H1 (cell line): Measurements from ENCODE around the gene PDE4B. TPM values are rescaled to one million over a fixed set of nuclear protein-coding genes. Genes with fewer than 3 reads are reported as not detected.

Experiments used
- CTCF ChIA-PET: fragments of 300-600 bp; sonication (Branson Sonifier 250); formaldehyde crosslinking; loops from one replicate; lab custom pipeline; 2021; ENCODE audit not compliant: partially characterized antibody; lab: Charles Lee
- POLR2A ChIA-PET: fragments of 300-600 bp; sonication (Branson Sonifier 250); formaldehyde crosslinking; loops from one replicate; lab custom pipeline; 2021; ENCODE audit warnings: inconsistent platforms; ENCODE audit not compliant: partially characterized antibody; lab: Charles Lee
- DNase-seq, 2 experiments: peaks; one replicate each; pipeline versions ENCODE4 v3.0.0 to v3.0.0-alpha.2; 2010 to 2022; ENCODE audit warnings: low spot score in 2 of 2, low read depth in 1 of 2, mixed read lengths in 1 of 2
- FAIRE-seq: peaks from 2 replicates; lab custom pipeline; 2011; peaks lifted over from hg19 to GRCh38; lab: Jason Lieb, UNC
- H2AFZ ChIP-seq: 2 replicates; pipeline ENCODE4 v1.8.1; 2012; ENCODE audit warnings: low read length, inconsistent platforms
- H2AK5ac ChIP-seq: 2 replicates; pipeline ENCODE4 v1.6.1; 2013; ENCODE audit warnings: low read depth, low read length
- H2BK120ac ChIP-seq: replicated peaks from 2 replicates; pipeline ENCODE3; 2013; ENCODE audit warnings: low read depth, low read length, inconsistent platforms
- H2BK12ac ChIP-seq: 2 replicates; pipeline ENCODE4 v1.6.1; 2013; ENCODE audit warnings: low read depth, low read length
- H2BK15ac ChIP-seq: 2 replicates; pipeline ENCODE4 v1.6.1; 2013; ENCODE audit warnings: low read length
- H2BK20ac ChIP-seq: 2 replicates; pipeline ENCODE4 v1.6.1; 2013; ENCODE audit warnings: low read length
- H2BK5ac ChIP-seq: 2 replicates; pipeline ENCODE4 v1.6.1; 2013; ENCODE audit warnings: low read depth, low read length
- H3K14ac ChIP-seq: 2 replicates; pipeline ENCODE4 v1.6.1; 2013; ENCODE audit warnings: inconsistent platforms; ENCODE audit not compliant: insufficient read length
- H3K18ac ChIP-seq: 2 replicates; pipeline ENCODE4 v1.6.1; 2013; ENCODE audit warnings: low read length; ENCODE audit errors: extremely low read depth
- H3K23ac ChIP-seq: 2 replicates; pipeline ENCODE4 v1.6.1; 2013; ENCODE audit warnings: inconsistent platforms; ENCODE audit not compliant: insufficient read length
- H3K23me2 ChIP-seq: 2 replicates; pipeline ENCODE4 v1.6.1; 2013; ENCODE audit warnings: low read depth, low read length
- H3K27ac ChIP-seq: 2 replicates; pipeline ENCODE4 v1.6.1; 2011; ENCODE audit warnings: low read depth, low read length, inconsistent platforms
- H3K27me3 ChIP-seq, 4 experiments: replicated peaks in 1 of 4; 1 replicate in 1 of 4; 2 replicates in 3 of 4; pipeline versions ENCODE4 v1.6.1 to v1.8.1; 2011 to 2013; ENCODE audit warnings: low read length in 3 of 4, mild to moderate bottlenecking in 3 of 4, inconsistent platforms in 2 of 4, mixed read lengths in 2 of 4, moderate library complexity in 1 of 4; ENCODE audit not compliant: control insufficient read depth in 3 of 4, insufficient read depth in 3 of 4; ENCODE audit errors: extremely low read depth in 1 of 4
- H3K36me3 ChIP-seq, 4 experiments: 2 replicates each; pipeline versions ENCODE4 v1.6.1 to v1.8.1; 2011 to 2013; ENCODE audit warnings: mild to moderate bottlenecking in 4 of 4, low read length in 3 of 4, moderate library complexity in 2 of 4, control low read depth in 1 of 4, inconsistent platforms in 1 of 4; ENCODE audit not compliant: insufficient read depth in 4 of 4, control insufficient read depth in 2 of 4
- H3K4ac ChIP-seq: replicated peaks from 2 replicates; pipeline ENCODE3; 2013; ENCODE audit warnings: low read length, low read depth, mixed read lengths, inconsistent platforms; ENCODE audit not compliant: insufficient read length
- H3K4me1 ChIP-seq, 4 experiments: replicated peaks in 1 of 4; 1 replicate in 1 of 4; 2 replicates in 3 of 4; pipeline versions ENCODE4 v1.6.1 to v1.8.1; 2011 to 2013; ENCODE audit warnings: low read length in 3 of 4, inconsistent platforms in 2 of 4, mixed read lengths in 1 of 4; ENCODE audit not compliant: insufficient read depth in 4 of 4, control insufficient read depth in 3 of 4
- H3K4me2 ChIP-seq, 2 experiments: 2 replicates each; pipeline versions ENCODE4 v1.6.1 to v1.8.1; 2011 to 2013; ENCODE audit warnings: low read depth in 2 of 2, low read length in 2 of 2, control low read depth in 1 of 2, inconsistent platforms in 1 of 2, mild to moderate bottlenecking in 1 of 2; ENCODE audit not compliant: insufficient read depth in 1 of 2
- H3K4me3 ChIP-seq, 4 experiments: fragments of 200-600, 300-600 bp in 1 of 4; sonication (generic), shearing (Covaris generic), sonication (Bioruptor Twin) in 1 of 4; 2 replicates each; pipeline versions ENCODE4 v1.5.1 to v1.8.1; 2011 to 2016; ENCODE audit warnings: low read length in 4 of 4, low read depth in 3 of 4, control low read depth in 2 of 4, inconsistent platforms in 2 of 4, mild to moderate bottlenecking in 2 of 4, mixed read lengths in 1 of 4, moderate library complexity in 1 of 4; ENCODE audit not compliant: insufficient read depth in 2 of 4; ENCODE audit errors: extremely low read depth in 1 of 4
- H3K56ac ChIP-seq: replicated peaks from 2 replicates; pipeline ENCODE3; 2013; ENCODE audit warnings: low read depth, mild to moderate bottlenecking, mixed read lengths, low read length, inconsistent platforms; ENCODE audit not compliant: insufficient read length
- H3K79me1 ChIP-seq: 2 replicates; pipeline ENCODE4 v1.6.1; 2013; ENCODE audit warnings: low read depth, low read length, control low read depth
- H3K79me2 ChIP-seq, 2 experiments: 2 replicates each; pipeline versions ENCODE4 v1.6.1 to v1.8.1; 2012 to 2013; ENCODE audit warnings: low read length in 2 of 2, mild to moderate bottlenecking in 2 of 2, inconsistent platforms in 1 of 2; ENCODE audit not compliant: insufficient read depth in 2 of 2, control insufficient read depth in 1 of 2
- H3K9ac ChIP-seq, 4 experiments: replicated peaks in 1 of 4; 1 replicate in 1 of 4; 2 replicates in 3 of 4; pipeline versions ENCODE4 v1.6.1 to v1.8.1; 2011 to 2013; ENCODE audit warnings: low read depth in 3 of 4, low read length in 3 of 4, control low read depth in 2 of 4, mild to moderate bottlenecking in 2 of 4, moderate library complexity in 2 of 4, inconsistent platforms in 1 of 4; ENCODE audit errors: extremely low read depth in 1 of 4
- H3K9me3 ChIP-seq, 2 experiments: 2 replicates each; pipeline versions ENCODE4 v1.6.1 to v1.8.1; 2012 to 2013; ENCODE audit warnings: mild to moderate bottlenecking in 2 of 2, moderate library complexity in 2 of 2, control low read depth in 1 of 2, inconsistent platforms in 1 of 2, low read depth in 1 of 2, low read length in 1 of 2, mixed read lengths in 1 of 2; ENCODE audit not compliant: insufficient read depth in 2 of 2
- H4K20me1 ChIP-seq, 2 experiments: replicated peaks in 1 of 2; 2 replicates each; pipeline versions ENCODE3 to v1.8.1; 2011 to 2013; ENCODE audit warnings: inconsistent platforms in 2 of 2, low read length in 2 of 2, mild to moderate bottlenecking in 1 of 2; ENCODE audit not compliant: insufficient read depth in 2 of 2, control insufficient read depth in 1 of 2
- H4K5ac ChIP-seq: 2 replicates; pipeline ENCODE4 v1.6.1; 2013; ENCODE audit warnings: low read length, low read depth, mixed read lengths, inconsistent platforms; ENCODE audit not compliant: insufficient read length
- H4K8ac ChIP-seq: 2 replicates; pipeline ENCODE4 v1.8.0; 2013; ENCODE audit warnings: mild to moderate bottlenecking, moderate library complexity, low read length, inconsistent platforms; ENCODE audit not compliant: insufficient read depth; ENCODE audit errors: extremely low read depth
- H4K91ac ChIP-seq: replicated peaks from 2 replicates; pipeline ENCODE3; 2013; ENCODE audit warnings: low read length, mixed read lengths, inconsistent platforms; ENCODE audit not compliant: insufficient read length
- HDAC2 ChIP-seq, 2 experiments: fragments of 300-600 bp in 1 of 2; sonication (generic) in 1 of 2; IDR thresholded peaks; 2 replicates each; pipeline ENCODE4 v1.6.1; 2011 to 2012; ENCODE audit warnings: low read depth in 2 of 2, low read length in 2 of 2, mild to moderate bottlenecking in 2 of 2, moderate library complexity in 2 of 2, borderline replicate concordance in 1 of 2, inconsistent platforms in 1 of 2
- WGBS, 2 experiments: shearing (Covaris generic) in 1 of 2; methylation state at CpG; one replicate each; pipeline versions ENCODE4 v1.1.6 to v1.1.7; 2013 to 2015; ENCODE audit warnings: low lambda C conversion rate in 2 of 2, mixed read lengths in 2 of 2, inconsistent platforms in 1 of 2, low coverage in 1 of 2, missing lambda C conversion rate in 1 of 2; ENCODE audit not compliant: insufficient replicate concordance in 2 of 2, insufficient coverage in 1 of 2, insufficient read length in 1 of 2; ENCODE audit errors: extremely low coverage in 1 of 2, missing lambda C conversion rate in 1 of 2; 5-methylcytosine and 5-hydroxymethylcytosine counted together
- polyA plus RNA-seq, 7 experiments: library from polyadenylated mRNA; depleted of rRNA in 3 of 7; stranded (reverse) in 5 of 7; unstranded in 2 of 7; fragments of >200 nt in 5 of 7; fragments of 200-250 nt in 2 of 7; gene quantifications; 1 replicate in 5 of 7; 2 replicates in 1 of 7; 4 replicates in 1 of 7; pipeline versions ENCODE4 v1.2.1 to v1.2.3, GENCODE V29; 2011 to 2013; ENCODE audit warnings: missing spikeins in 2 of 7, mixed read lengths in 2 of 7
- total RNA-seq: library from RNA; stranded (reverse); fragmentation: NEBNext Ultra II Directional; extraction: Animal tissue kit (Norgen Biotek cat#: 25700); gene quantifications from 2 replicates; pipeline ENCODE4 v1.2.1, GENCODE V29; 2021
- TF ChIP-seq, protein P1 (sequence below), 3 experiments: IDR thresholded peaks; 1 replicate in 2 of 3; 2 replicates in 1 of 3; pipeline versions ENCODE4 v1.5.1 to v1.6.1; 2011; ENCODE audit warnings: low read length in 3 of 3, mild to moderate bottlenecking in 3 of 3, inconsistent platforms in 2 of 3, low read depth in 1 of 3, moderate library complexity in 1 of 3; ENCODE audit not compliant: insufficient read depth in 1 of 3; ENCODE audit errors: control extremely low read depth in 1 of 3

PDE4B gene
- total and polyA plus RNA-seq, 2 of the 8 experiments (the other 6 are each of a cell fraction or from before 2014, with no cell fraction given) = 5.0 to 15.1 TPM

DNA sequence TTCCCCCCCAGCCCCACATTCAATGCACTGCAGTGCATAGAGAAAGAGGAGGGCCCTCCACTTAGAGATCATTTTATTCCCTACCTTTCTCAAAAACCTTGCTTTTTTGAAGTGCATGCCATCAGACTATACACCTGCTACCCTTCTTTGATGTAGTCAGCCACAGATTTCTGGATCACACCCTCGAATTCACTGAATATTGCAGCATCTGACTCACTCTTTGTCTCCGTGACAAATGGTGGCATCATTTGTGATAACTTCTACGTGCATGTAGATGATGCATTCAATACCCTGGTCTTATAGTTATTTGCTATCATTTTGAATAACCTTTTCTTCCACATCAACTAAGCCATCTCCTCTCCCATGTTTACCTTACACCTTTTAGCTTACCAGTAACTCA, 431.0 kb downstream of the PDE4B start:
- Histone ChIP-seq H3K9me3 (no peaks in the 10 kb centered on the region), H4K8ac (no peak overlapping the region), H2BK20ac (no peak overlapping the region), H3K27ac (no peak overlapping the region), H3K79me1 (no peaks in the 10 kb centered on the region), H3K4me3 (no peak overlapping the region), H3K18ac (no peak overlapping the region), H2BK15ac (no peak overlapping the region), H3K4me2 (no peak overlapping the region), H2BK12ac (no peak overlapping the region), H3K36me3 (no peaks in the 10 kb centered on the region), H3K4ac (no peak overlapping the region), H4K91ac (no peak overlapping the region), H3K27me3 (peaks cover 0 to 1% (median 0%) of the 10 kb centered on the region in 4 experiments; a peak in 1 of 7 replicates), H4K20me1 (no peaks in the 10 kb centered on the region), H3K14ac (no peak overlapping the region), H2BK120ac (no peak overlapping the region), H4K5ac (no peak overlapping the region), H3K4me1 (no peaks in the 10 kb centered on the region), H2AK5ac (no peak overlapping the region), H3K23ac (no peak overlapping the region), H2AFZ (no peak overlapping the region), H2BK5ac (no peak overlapping the region), H3K23me2 (no peaks in the 10 kb centered on the region), H3K56ac (no peak overlapping the region), H3K79me2 (no peaks in the 10 kb centered on the region), H3K9ac (no peak overlapping the region)
- 84% methylated on average over 3 of the region's 3 CpGs; no CpG with 5 or more reads in 1 of the 2 experiments for WGBS, 2 experiments
- no peak for TF ChIP-seq HDAC2 (IDR thresholded peaks at IDR 0.05; ENCODE audit: borderline replicate concordance in 1 of 2, low read depth in 2 of 2, low read length in 2 of 2)
- TF ChIP-seq, protein P1, sequence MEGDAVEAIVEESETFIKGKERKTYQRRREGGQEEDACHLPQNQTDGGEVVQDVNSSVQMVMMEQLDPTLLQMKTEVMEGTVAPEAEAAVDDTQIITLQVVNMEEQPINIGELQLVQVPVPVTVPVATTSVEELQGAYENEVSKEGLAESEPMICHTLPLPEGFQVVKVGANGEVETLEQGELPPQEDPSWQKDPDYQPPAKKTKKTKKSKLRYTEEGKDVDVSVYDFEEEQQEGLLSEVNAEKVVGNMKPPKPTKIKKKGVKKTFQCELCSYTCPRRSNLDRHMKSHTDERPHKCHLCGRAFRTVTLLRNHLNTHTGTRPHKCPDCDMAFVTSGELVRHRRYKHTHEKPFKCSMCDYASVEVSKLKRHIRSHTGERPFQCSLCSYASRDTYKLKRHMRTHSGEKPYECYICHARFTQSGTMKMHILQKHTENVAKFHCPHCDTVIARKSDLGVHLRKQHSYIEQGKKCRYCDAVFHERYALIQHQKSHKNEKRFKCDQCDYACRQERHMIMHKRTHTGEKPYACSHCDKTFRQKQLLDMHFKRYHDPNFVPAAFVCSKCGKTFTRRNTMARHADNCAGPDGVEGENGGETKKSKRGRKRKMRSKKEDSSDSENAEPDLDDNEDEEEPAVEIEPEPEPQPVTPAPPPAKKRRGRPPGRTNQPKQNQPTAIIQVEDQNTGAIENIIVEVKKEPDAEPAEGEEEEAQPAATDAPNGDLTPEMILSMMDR (IDR thresholded peaks at IDR 0.05; ENCODE audit: control extremely low read depth in 1 of 3, insufficient read depth in 1 of 3, low read depth in 1 of 3, low read length in 3 of 3) = no peak
- DNase-seq (no peak), FAIRE-seq (no peak)
- ChIA-PET CTCF (interaction anchor here (1.4 to 10.9 kb wide), 2 partner anchors 16 to 223 kb away, joined by 4 to 80 read pairs; no protein-coding TSS in a partner anchor), POLR2A (no interaction called here)
